ENCODE results near the gene INPP4A. TPM values are rescaled to one million over a fixed set of nuclear protein-coding genes. Genes with fewer than 3 reads are reported as not detected.

Gene INPP4A
- total and polyA plus RNA-seq, 7 experiments from 2014 or later = 51.4 to 165 (median 145) TPM

DNA sequence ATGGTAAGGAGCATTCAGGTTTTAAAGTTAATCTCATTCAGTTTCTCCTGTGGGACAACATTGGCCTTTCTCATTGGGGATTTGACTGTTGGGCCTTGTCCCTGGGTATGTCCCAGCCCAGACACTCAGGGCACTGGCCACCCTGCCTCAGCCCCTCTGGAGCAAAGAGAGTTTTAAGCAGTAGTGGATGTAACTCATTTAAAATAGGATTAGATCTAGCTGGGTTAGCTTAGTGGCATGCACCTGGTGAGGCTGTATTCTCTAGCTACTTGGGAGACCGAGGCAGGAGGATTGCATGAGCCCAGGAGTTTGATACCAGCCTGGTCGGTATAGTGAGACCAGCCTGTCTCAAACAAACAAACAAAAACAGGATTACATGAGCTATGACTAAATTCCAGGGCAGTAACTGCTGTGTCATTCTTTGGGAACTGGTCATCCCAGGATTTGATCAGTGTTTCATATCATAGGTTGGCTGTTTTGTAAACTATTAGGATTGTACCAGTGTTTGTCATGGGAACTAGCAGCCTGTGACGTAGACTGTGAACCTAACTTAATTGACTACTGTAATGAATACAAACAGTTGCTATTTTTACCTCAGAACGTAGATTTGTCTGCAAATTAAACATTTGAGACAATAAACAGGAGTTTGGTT is 12.5 kb downstream of the INPP4A start:
- H3K9me3 Mint-ChIP-seq = peaks cover 0 to 1% (median 0%) of the 10 kb centered on the region in 11 donors
- Histone ChIP-seq H3K9me3 (ENCODE audit: control insufficient read depth in 2 of 3, low read length in 3 of 3) (no peaks in the 10 kb centered on the region), H3K27me3 (ENCODE audit: control insufficient read depth in 2 of 2, insufficient read depth in 2 of 2, low read length in 2 of 2) (no peaks in the 10 kb centered on the region), H3K4me3 (ENCODE audit: low read length) (no peak overlapping the region), H3K4me1 (ENCODE audit: control insufficient read depth in 2 of 2, insufficient read depth in 2 of 2, low read length in 2 of 2) (peaks cover 89 to 99% of the 10 kb centered on the region in 2 donors), H3K27ac (ENCODE audit: low read depth, low read length) (peak overlapping the region; percentile 57), H3K36me3 (ENCODE audit: control insufficient read depth in 2 of 3, insufficient read depth in 3 of 3, low read length in 3 of 3) (peaks cover 0 to 15% (median 0%) of the 10 kb centered on the region in 3 experiments)
- peak overlapping the region; percentile 25 to 97 (median 91) for H3K27ac Mint-ChIP-seq
- H3K27me3 Mint-ChIP-seq = no peaks in the 10 kb centered on the region
- ChIA-PET POLR2A (interaction anchor here (0.5 to 8.9 kb wide), 6 partner anchors 8 to 315 kb away, joined by 3 to 140 read pairs (median 4); no protein-coding TSS in a partner anchor), CTCF (interaction anchor here (0.6 to 4.2 kb wide), 7 partner anchors 11 to 381 kb away, joined by 3 to 12 read pairs (median 3); no protein-coding TSS in a partner anchor)
- peak overlapping the region in 7 of 10 donors; percentile 5 to 50 (median 20) for H3K4me3 Mint-ChIP-seq
- DNase-seq (no peak), ATAC-seq (no peak)
- intact Hi-C loops (cut with micrococcal nuclease) = loop anchor here in 1 of 2 donors (5.0 kb wide), 1 partner anchor 95 kb away; no protein-coding TSS in a partner anchor
- H3K36me3 Mint-ChIP-seq = peaks cover 0 to 44% (median 9%) of the 10 kb centered on the region in 5 donors
- H3K4me1 Mint-ChIP-seq = peaks cover 79 to 100% (median 96%) of the 10 kb centered on the region in 7 donors

DNA sequence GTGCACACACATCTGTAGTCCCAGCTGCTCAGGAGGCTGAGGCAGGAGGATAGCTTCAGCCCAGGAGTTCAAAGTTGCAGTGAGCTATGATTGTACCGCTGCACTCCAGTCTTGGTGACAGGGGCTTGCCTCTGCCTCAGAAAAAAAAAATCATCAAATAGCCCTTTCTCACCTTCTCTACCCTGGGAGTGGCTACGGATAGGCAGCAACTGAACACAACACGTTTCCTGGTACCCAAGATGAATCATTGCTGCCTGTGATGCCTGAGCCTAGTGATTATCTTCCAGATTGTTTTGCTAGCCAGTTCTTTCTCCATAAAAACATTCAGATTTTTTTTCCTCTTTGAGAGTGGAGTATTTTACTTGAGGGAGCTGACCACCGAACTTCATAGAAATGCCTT is 13.5 kb downstream of the INPP4A start:
- Histone ChIP-seq H3K9me3 (ENCODE audit: control insufficient read depth in 2 of 3, low read length in 3 of 3) (no peaks in the 10 kb centered on the region), H3K27me3 (ENCODE audit: control insufficient read depth in 2 of 2, insufficient read depth in 2 of 2, low read length in 2 of 2) (no peaks in the 10 kb centered on the region), H3K36me3 (ENCODE audit: control insufficient read depth in 2 of 3, insufficient read depth in 3 of 3, low read length in 3 of 3) (peaks cover 0 to 15% (median 0%) of the 10 kb centered on the region in 3 experiments), H3K27ac (ENCODE audit: low read depth, low read length) (peak overlapping the region; percentile 57), H3K4me1 (ENCODE audit: control insufficient read depth in 2 of 2, insufficient read depth in 2 of 2, low read length in 2 of 2) (peaks cover 83 to 92% of the 10 kb centered on the region in 2 donors), H3K4me3 (ENCODE audit: low read length) (no peak overlapping the region)
- Mint-ChIP-seq H3K27ac (peak overlapping the region; percentile 91 to 97 (median 93)), H3K9me3 (peaks cover 0 to 1% (median 0%) of the 10 kb centered on the region in 11 donors), H3K4me1 (peaks cover 74 to 95% (median 89%) of the 10 kb centered on the region in 7 donors), H3K36me3 (peaks cover 0 to 45% (median 9%) of the 10 kb centered on the region in 5 donors), H3K27me3 (no peaks in the 10 kb centered on the region), H3K4me3 (peak overlapping the region; percentile 36 to 79 (median 58))
- intact Hi-C loops (cut with micrococcal nuclease) = loop anchor here (1.0 to 5.0 kb wide), 2 partner anchors 10 to 94 kb away; no protein-coding TSS in a partner anchor
- DNase-seq (peak in 5 of 9 donors; percentile 44 to 57 (median 49)), ATAC-seq (peak; percentile 45)
- ChIA-PET POLR2A (interaction anchor here (0.6 to 8.9 kb wide), 6 partner anchors 7 to 1653 kb away, joined by 3 to 140 read pairs (median 4); no protein-coding TSS in a partner anchor), CTCF (interaction anchor here (1.0 to 4.2 kb wide), 3 partner anchors 12 to 18 kb away, joined by 3 to 12 read pairs (median 3); no protein-coding TSS in a partner anchor)

DNA sequence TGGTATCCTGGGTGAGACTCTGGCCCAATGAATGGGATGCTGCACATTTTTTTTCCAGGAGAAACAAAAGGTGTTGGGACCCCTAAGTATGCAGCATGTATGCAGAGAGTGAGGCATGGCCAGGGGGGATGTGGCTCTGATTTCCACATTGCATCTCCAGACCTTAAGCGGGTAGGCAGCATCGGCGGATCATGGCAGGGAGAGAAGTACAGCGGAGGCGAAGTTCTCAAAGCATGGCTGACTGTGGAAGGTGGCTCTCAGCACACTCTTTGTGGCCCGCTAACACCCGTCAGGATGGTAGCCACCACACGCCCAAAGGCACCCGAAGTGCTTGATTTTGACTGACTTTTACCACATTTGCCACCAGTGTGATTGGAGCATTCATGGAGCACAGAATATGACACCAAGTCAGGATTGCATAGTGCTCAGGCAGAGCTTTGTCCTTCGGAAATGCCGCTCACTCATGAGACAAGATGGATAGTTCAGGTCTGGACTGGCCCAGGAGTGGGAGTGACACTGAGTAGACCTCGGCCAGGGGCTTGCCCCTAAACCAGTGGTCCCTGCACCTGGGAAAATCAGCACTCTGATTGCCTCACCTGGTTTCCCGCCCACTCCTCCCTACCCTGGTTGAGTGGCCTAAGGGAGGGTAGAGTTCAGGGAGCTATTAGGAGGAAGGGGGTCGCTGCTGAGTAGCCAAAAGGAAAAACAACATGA is 14.2 kb downstream of the INPP4A start:
- no peak overlapping the region for H3K4me3 ChIP-seq (ENCODE audit: low read length)
- CTCF ChIA-PET = interaction anchor here (1.0 to 4.2 kb wide), 3 partner anchors 13 to 18 kb away, joined by 3 to 12 read pairs (median 3); no protein-coding TSS in a partner anchor
- H3K36me3 Mint-ChIP-seq = peaks cover 0 to 43% (median 9%) of the 10 kb centered on the region in 5 donors

DNA sequence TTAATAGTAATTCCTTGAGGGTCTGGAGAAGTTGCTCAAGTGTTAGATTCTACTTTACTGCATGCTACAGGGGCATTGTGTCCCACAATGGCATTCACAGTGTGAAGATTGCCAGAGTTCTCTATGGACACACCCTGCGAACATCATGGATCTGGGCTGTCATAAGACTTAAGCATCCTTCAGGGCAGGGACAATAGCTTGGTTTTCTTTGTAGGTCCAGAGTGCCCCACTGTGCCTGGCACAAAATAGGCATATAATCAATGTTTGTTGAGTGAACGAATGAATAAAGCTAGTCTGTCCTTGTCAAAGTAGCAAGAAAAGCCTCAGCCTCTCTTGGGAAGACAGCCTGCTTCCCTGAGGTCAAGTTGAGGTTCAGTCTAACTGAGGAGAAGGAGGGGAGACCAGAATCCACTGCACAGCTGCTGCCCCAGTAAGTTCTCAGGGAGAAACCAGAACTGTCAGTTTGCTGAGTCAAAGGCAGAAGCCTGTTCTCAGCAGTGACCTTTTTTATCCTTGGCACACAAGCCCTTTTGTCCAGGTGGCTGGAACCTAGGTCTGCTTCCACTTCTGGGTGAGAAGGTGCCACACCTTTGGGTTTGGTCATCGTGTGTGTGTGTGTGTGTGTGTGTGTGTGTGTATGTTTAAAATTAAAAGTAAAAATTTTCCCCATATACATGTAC is 15.0 kb downstream of the INPP4A start:
- Mint-ChIP-seq H3K27ac (peak overlapping the region; percentile 91 to 97 (median 96)), H3K9me3 (peaks cover 0 to 1% (median 0%) of the 10 kb centered on the region in 11 donors), H3K4me3 (peak overlapping the region; percentile 39 to 84 (median 67)), H3K27me3 (no peaks in the 10 kb centered on the region), H3K4me1 (peaks cover 72 to 95% (median 89%) of the 10 kb centered on the region in 7 donors), H3K36me3 (peaks cover 0 to 48% (median 9%) of the 10 kb centered on the region in 5 donors)
- Histone ChIP-seq H3K36me3 (ENCODE audit: control insufficient read depth in 2 of 3, insufficient read depth in 3 of 3, low read length in 3 of 3) (peaks cover 0 to 15% (median 0%) of the 10 kb centered on the region in 3 experiments), H3K27me3 (ENCODE audit: control insufficient read depth in 2 of 2, insufficient read depth in 2 of 2, low read length in 2 of 2) (no peaks in the 10 kb centered on the region), H3K4me1 (ENCODE audit: control insufficient read depth in 2 of 2, insufficient read depth in 2 of 2, low read length in 2 of 2) (peaks cover 83 to 92% of the 10 kb centered on the region in 2 donors), H3K4me3 (ENCODE audit: low read length) (no peak overlapping the region), H3K9me3 (ENCODE audit: control insufficient read depth in 2 of 3, low read length in 3 of 3) (no peaks in the 10 kb centered on the region), H3K27ac (ENCODE audit: low read depth, low read length) (peak overlapping the region; percentile 57)
- intact Hi-C loops (cut with micrococcal nuclease) = loop anchor here (5.0 to 10.0 kb wide), 5 partner anchors 93 to 878 kb away; partner anchors contain the start of genes MGAT4A (in 2 of the 2), EIF5B (in 1 of the 2), TXNDC9 (in 1 of the 2) and ZAP70 (in 1 of the 2)
- ATAC-seq (no peak), DNase-seq (peak in 1 of 9 donors; percentile 5)
- CTCF ChIA-PET = interaction anchor here (4.2 kb wide), 1 partner anchor 13 kb away, joined by 12 read pairs; no protein-coding TSS in a partner anchor
- POLR2A ChIA-PET = interaction anchor here (0.7 to 5.2 kb wide), 4 partner anchors 10 to 33 kb away, joined by 3 to 41 read pairs (median 4); no protein-coding TSS in a partner anchor

More for the DNA sequence above, 14.2 kb downstream of the INPP4A start:
- peaks cover 0 to 1% (median 0%) of the 10 kb centered on the region in 11 donors for H3K9me3 Mint-ChIP-seq
- POLR2A ChIA-PET = interaction anchor here (0.6 to 5.2 kb wide), 5 partner anchors 8 to 1652 kb away, joined by 3 to 41 read pairs (median 4); no protein-coding TSS in a partner anchor
- Histone ChIP-seq H3K9me3 (ENCODE audit: control insufficient read depth in 2 of 3, low read length in 3 of 3) (no peaks in the 10 kb centered on the region), H3K4me1 (ENCODE audit: control insufficient read depth in 2 of 2, insufficient read depth in 2 of 2, low read length in 2 of 2) (peaks cover 83 to 92% of the 10 kb centered on the region in 2 donors), H3K27me3 (ENCODE audit: control insufficient read depth in 2 of 2, insufficient read depth in 2 of 2, low read length in 2 of 2) (no peaks in the 10 kb centered on the region), H3K27ac (ENCODE audit: low read depth, low read length) (peak overlapping the region; percentile 57), H3K36me3 (ENCODE audit: control insufficient read depth in 2 of 3, insufficient read depth in 3 of 3, low read length in 3 of 3) (peaks cover 0 to 15% (median 0%) of the 10 kb centered on the region in 3 experiments)
- intact Hi-C loops (cut with micrococcal nuclease) = loop anchor here (1.0 to 5.0 kb wide), 2 partner anchors 11 to 93 kb away; no protein-coding TSS in a partner anchor
- H3K27me3 Mint-ChIP-seq = no peaks in the 10 kb centered on the region
- H3K27ac Mint-ChIP-seq = peak overlapping the region; percentile 91 to 97 (median 96)
- DNase-seq (no peak), ATAC-seq (no peak)
- H3K4me1 Mint-ChIP-seq = peaks cover 72 to 95% (median 89%) of the 10 kb centered on the region in 7 donors
- peak overlapping the region; percentile 36 to 79 (median 66) for H3K4me3 Mint-ChIP-seq

DNA sequence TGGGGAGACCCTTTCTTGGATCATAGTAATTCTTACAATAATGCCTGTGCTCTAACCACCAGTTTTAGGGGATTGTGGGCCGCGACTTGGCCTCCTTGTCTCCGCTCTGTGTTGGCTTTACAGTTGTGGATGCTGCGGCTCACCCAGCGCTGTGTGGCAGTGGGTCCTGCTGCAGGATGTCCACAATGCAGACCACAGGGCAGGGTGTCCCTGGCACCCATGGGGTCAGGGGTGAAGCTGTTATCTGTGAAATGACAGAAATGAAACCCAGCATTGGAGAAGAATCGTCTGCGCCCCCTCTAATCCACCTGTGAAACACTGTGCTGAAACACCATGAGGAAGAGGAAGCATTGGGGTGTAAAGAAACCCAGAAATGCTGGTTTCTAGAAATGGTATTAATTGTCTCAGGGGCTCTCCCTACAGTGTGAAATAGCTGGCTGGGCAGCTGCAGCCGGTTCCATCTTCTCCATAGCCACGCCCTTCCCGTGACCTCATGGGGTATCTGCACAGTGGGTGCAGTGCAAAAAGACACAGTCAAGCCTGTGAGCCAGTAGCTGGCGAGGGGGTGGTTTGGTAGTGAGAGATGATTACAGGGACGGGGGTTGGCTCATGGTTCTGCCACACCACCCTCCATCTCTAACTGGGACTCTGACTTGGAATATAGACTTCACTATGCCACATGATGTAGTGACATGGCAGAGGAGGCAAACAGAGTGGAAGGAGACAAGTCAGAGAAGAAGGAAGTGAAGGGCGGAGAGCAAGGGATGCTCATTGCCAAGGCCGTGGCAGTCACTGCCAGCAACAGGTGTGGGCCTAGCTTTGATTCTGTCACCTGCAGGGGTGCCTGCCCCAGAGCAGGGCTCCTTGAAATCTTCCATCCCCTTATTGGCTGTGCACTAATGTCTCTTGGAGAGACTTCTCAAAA is 16.2 kb downstream of the INPP4A start:
- Histone ChIP-seq H3K27ac (ENCODE audit: low read depth, low read length) (peak overlapping the region; percentile 57), H3K27me3 (ENCODE audit: control insufficient read depth in 2 of 2, insufficient read depth in 2 of 2, low read length in 2 of 2) (no peaks in the 10 kb centered on the region), H3K36me3 (ENCODE audit: control insufficient read depth in 2 of 3, insufficient read depth in 3 of 3, low read length in 3 of 3) (peaks cover 0 to 15% (median 0%) of the 10 kb centered on the region in 3 experiments), H3K9me3 (ENCODE audit: control insufficient read depth in 2 of 3, low read length in 3 of 3) (no peaks in the 10 kb centered on the region), H3K4me1 (ENCODE audit: control insufficient read depth in 2 of 2, insufficient read depth in 2 of 2, low read length in 2 of 2) (peaks cover 83 to 92% of the 10 kb centered on the region in 2 donors), H3K4me3 (ENCODE audit: low read length) (no peak overlapping the region)
- Mint-ChIP-seq H3K4me1 (peaks cover 70 to 95% (median 90%) of the 10 kb centered on the region in 7 donors), H3K27me3 (no peaks in the 10 kb centered on the region), H3K27ac (peak overlapping the region; percentile 92 to 97 (median 96)), H3K4me3 (peak overlapping the region; percentile 67 to 84 (median 78)), H3K9me3 (peaks cover 0 to 1% (median 0%) of the 10 kb centered on the region in 11 donors), H3K36me3 (peaks cover 0 to 50% (median 5%) of the 10 kb centered on the region in 5 donors)
- ATAC-seq (peak; percentile 56), DNase-seq (peak in 6 of 9 donors; percentile 43 to 73 (median 50))
- POLR2A ChIA-PET = interaction anchor here (1.9 to 8.7 kb wide), 3 partner anchors 7 to 26 kb away, joined by 6 to 140 read pairs (median 99); no protein-coding TSS in a partner anchor
- CTCF ChIA-PET = interaction anchor here (0.6 to 1.5 kb wide), 2 partner anchors 14 to 1546 kb away, joined by 5 to 9 read pairs; no protein-coding TSS in a partner anchor
- intact Hi-C loops (cut with micrococcal nuclease) = loop anchor here (5.0 to 10.0 kb wide), 4 partner anchors 196 to 876 kb away; partner anchors contain the start of genes MGAT4A (in 2 of the 2), EIF5B (in 1 of the 2), TXNDC9 (in 1 of the 2) and ZAP70 (in 1 of the 2)

All from naive thymus-derived CD4-positive, alpha-beta T cell (primary cell).